Measurements from ENCODE around the gene ZBED3.
"Not testable (repeated sequence)": the region's sequence is repeated elsewhere in the genome, so short reads cannot be mapped to it uniquely, and the experiment has no call there.

ZBED3 gene, protein sequence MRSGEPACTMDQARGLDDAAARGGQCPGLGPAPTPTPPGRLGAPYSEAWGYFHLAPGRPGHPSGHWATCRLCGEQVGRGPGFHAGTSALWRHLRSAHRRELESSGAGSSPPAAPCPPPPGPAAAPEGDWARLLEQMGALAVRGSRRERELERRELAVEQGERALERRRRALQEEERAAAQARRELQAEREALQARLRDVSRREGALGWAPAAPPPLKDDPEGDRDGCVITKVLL

DNA sequence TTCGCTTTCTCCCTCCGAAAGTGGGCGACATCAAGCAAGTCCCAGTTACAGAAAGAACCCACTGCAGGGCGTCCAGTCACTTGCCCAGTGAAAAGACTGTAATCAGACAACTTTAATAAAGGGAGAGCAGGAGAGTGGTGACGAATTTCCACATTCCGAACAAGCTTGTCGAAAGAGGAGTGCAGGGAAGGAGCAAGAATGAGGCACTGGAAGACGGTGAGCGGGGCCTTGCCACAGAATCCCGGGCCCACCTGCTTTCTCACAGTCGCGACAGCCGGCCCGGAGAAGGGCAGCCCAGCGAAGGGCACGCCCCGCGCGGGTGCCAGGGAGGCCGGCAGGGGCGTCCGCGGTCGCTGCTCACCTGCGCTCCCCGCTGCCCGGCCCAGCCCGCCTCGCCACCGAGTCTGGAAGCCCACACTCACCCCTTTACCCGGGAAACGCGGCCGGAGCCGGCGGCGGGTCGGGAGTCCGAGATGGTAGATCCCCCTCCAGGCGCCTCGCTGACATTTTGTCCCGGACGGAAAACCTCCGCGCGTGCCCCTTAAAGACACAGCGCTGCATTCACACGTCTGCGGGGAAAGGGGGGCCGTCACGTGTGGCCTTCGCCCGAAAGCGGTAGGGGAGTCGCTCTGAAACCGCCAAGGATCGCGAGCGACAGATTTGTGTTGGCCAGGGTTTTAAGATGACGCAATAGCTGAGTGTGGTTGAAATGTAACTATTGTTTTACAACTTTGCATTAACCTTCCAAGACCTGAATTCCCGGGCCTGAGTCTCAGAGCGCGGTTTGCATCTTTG, at the start of gene ZBED3:
Gene ZBED3 (minus strand): TSS at position 597 of the 795 bp plus-strand sequence. CDS start 9,407 bp downstream, outside the sequence.
- peak; percentile 82 for DNase-seq

DNA sequence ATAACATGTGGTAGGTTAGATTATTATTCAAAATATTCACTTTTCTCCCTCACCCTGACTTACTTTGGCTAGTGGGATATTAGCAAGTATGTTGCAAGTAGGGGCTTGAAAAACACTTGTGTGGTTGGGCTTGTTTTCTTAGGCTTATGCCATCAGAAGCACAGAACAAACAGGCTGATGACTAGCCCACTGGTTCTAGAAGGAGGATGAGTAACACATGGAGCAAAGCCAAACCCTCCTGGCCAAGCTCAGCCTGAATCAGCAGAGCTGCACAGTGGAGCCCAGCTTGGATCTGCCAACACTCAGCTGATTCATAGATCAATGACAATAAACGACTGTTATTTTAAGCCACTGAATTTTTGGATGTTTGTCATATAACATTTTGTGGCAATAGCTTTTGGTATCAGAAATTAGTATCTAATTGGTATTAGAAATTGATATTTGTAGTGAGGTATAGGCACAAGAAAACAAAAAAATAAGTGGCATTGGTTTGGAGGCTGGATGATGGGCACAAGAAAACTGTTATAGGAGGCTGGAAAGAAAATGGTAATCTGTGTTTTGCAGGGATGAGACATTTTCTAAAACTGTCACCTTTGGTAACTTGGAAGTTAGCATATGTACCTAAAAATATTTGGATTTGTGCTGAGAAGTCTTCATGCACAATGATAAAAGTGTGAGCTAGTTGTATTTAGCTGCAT, 46.1 kb upstream of the ZBED3 start:
- peak; percentile 88 for DNase-seq

DNA sequence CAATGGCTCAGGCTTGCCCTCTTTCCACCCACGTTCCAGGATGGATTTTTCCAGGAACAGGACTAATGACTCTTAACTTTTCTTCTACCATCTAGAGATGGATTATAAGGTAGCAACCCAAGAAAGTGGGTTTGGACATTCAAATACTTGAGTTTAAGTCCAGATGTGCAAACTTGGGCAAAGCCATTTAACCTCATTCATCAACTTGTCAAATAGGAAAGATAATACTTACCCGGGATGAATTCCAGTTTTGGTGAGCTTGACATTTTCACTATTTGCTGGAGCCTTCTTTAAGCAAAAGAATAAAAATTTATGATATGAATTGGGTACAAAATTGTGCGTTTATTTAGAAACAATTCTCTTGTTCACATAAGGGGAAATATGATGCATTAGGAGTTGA, 44.3 kb upstream of the ZBED3 start:
- no peak for DNase-seq

DNA sequence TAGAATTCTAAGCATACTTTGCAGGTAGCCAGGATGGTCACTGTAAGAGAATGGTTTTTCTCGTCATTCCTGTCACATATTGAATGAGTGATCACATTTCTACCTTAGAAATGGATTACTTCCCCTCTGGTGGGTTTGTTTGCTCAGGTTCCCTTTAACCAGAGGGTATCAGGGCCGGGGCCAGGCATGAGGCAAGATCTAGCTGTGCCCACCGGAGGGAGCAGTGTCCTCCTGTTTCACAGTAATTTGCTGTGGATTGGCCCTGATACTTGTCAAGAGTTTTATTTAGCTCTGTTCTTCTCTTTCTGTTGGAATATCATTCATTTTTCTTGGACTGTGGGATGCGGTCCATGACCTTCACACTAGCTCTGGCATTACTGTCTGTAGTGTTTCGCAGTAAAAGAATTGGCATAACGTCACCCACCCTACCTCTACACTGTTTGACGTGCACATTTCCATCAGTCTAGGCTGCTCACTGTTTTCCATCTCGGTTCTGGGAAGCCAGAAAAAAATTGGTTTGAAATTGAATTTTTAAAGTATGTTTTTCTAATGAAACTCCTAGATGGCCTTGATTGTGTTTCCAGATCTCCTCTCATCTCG, 42.4 kb upstream of the ZBED3 start:
- peak; percentile 47 for DNase-seq

DNA sequence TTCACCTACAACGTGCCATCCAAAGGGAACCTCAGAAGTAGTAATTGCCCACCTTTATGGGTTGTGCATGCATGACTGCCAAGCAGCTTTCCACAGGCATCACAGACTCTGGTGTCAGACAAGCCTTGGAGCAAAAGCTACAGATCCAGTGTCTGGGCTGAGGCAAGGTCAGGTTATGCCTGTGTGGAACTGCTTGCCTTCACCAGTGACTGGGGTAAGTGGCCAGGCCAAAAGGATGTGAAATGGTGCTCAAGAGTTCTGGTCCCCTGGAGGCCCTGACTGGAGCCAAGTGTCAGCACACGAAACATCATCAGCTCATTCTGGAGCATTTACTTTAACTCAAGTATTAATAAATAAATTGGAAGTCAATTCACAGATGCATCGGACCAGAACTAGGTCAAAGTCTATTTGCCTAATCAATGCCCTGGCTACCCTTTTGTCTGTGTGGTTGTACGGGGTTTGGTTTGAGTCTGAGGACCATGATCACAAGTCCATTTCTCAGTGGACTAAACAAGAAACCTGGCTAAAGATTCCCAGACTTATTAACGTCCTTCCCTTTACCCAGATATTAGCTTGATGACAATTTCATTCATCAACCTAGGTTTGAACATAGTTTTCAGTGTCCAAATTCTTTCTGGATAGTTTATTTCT, 41.5 kb upstream of the ZBED3 start:
- DNase-seq, result no peak

DNA sequence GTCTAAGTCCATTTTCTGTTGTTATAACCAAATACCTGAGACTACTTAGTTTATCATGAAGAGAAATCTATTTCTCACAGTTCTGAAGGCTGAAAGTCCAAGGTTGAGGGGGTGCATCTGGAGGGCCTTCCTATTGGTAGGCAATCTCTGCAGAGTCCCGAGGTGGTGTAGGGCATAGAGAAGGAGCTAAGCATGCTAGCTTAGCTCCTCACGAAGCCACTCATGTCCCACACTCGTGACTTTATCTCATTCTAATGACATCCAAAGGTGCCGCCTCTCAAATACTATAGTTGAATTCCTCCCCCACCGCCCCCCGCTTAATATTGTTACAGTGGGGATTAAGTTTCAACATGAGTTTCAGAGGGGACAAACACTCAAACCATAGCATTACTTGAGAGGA, 36.0 kb upstream of the ZBED3 start:
- no peak for DNase-seq

DNA sequence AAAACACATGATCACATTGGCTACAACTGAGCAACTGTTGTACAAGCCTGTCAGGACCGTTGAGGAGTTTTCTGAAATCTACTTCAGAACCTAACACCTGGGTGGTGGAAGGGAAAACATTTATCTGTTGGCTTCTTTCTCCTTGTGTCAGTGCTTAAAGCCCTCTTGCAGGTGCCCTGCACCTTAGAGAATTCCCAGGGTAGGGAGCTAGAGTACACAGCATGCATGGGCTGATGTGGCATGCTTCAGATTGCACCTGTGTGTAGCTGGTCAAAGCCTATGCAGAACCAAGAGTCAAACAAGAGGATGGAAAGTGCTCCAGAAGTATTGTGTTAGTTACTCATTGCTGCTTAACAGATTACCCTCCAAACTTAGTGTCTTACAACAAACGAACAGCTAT, 33.6 kb upstream of the ZBED3 start:
- peak; percentile 16 for DNase-seq

DNA sequence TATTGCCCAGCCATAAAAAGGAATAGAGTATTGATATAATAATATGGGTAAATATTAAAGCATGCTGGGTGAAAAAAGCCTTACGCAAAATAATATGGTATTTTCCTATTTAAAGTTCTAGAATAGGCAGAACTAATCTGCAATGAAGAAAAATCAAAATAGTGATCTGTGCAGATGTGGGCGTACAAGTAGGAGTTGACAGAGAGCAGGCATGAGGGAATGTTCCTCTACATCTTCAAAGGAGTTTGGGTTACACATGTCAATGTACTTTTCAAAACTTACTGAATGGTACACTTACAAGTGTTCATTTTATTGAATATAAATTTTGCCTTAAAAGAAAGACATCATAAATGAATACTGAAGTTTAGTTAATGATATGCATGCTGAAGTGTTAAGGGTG, 33.0 kb upstream of the ZBED3 start:
- DNase-seq, result no peak

DNA sequence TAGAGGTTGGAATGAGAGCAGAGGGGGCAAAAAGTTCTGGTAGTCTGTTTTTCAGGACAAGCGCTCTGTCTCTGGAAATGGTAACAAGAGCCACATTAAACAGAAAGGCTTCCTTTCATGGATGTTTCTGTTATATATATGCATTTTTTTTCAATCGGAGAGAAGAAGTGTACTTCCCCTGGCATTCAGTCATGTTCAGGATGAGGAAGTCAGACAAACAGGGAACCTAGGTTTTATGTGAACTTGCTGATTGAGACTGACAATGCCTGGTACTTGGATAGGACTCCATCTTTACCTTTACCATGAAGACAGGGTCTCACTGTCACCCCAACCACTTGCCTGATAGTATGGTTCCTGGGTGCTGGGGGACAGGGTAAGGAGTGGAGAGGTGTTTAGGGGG, 30.1 kb upstream of the ZBED3 start:
- no peak for DNase-seq

DNA sequence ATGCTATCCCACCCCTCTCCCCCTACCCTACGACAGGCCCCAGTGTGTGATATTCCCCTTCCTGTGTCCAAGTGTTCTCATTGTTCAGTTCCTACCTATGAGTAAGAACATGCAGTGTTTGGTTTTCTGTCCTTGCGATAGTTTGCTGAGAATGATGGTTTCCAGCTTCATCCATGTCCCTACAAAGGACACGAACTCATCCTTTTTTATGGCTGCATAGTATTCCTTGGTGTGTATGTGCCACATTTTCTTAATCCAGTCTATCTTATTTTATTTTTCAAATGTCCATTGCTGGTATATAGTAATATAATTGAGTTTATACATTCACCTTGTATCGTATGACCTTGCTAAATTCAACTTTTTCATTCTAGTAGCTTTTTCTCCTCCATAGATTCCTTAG, 19.9 kb upstream of the ZBED3 start:
- not testable (repeated sequence) for DNase-seq

DNA sequence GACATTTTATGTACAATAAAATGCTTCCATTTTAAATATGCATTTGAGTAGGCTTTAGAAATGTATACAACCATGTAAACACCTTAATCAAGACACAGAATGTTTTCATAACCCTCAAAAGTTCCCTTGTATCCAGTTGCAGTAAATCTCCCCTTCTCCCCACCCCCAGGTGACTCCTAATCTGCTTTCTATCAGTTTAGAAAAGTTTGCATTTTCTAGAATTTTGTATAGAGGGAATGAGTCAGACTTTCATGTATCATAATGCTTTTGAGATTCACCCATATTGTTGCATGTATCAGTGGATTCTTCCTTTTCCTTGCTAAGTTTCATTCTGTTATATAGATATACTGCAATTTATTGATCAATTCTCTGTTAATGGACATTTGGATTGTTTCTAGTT, 17.7 kb upstream of the ZBED3 start:
- no peak for DNase-seq

DNA sequence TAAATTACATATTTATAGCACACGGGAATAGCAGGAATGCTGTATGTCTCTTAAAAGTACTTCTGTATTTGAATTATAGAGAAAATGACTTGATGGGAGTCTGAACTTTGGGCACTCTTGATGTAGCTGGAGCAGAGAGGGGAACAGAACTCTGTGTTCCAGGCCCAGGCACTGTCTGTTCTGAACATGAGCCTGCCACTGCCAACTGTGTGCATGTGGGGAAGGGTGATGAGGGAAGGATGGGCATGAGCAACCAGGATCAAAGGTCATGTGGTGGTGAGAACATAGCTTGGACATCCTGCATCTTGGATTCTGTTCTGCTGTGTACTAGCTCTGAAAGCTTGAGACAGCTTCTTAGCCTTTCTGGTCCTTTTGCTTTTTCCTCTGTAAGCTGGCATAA, 16.4 kb upstream of the ZBED3 start:
- DNase-seq, result no peak

DNA sequence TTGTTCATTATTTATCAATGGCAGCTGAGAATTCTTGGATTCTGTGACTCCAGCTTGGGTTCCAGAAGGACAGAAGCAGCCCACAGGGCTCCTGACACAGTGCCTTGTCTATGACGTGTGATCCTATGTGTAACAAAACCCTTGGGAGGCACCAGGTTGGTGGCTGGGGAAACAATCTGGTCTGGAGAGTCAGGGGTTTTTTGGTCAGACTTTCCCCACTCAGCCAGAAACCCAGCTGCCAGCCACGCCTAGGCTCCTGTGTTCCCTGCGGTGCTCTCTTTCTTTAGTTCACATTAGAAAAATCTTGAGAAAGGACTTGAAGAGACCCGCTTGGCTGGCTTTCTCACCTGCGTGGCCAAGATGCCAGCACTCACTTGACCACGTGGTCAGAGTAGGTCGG, 15.5 kb upstream of the ZBED3 start:
- DNase-seq, result no peak

DNA sequence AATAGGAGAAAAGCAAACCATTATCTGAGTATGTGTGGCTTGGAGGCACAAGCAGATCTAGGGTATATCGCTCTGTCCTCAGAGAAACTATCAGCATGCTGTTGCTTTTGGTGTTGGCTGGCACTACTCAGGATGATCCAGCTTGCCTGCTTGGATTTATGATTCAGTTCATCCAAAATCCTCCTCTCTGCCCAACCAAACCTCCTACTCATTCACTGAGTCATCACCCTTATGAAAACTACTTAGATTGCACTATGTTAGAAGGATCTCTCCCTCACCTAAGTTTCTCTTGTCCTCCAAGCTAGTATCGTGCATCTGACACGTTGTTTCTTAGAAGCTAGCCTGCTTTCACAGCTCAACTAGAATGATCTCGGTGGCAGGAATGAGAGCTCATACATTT, 14.2 kb upstream of the ZBED3 start:
- no peak for DNase-seq

DNA sequence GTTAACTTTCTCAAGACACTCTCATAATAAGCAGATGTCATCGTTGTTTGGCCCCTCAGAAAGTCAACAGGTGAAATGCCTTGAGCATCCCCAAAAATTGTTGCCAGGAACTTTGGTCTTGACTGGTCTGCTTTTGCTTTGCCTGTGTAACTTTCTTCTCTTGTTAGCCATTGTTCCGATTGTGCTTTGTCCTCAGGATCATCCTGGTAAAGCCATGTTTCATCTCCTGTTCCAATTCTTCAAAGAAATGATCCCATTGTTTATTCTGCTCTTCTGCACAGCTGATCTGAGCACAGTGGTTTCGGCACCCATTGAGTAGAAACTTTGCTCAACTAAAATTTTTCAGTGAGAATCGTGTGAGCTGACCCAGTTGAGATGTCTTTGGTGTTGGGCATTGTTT, 8.1 kb upstream of the ZBED3 start:
- no peak for DNase-seq

DNA sequence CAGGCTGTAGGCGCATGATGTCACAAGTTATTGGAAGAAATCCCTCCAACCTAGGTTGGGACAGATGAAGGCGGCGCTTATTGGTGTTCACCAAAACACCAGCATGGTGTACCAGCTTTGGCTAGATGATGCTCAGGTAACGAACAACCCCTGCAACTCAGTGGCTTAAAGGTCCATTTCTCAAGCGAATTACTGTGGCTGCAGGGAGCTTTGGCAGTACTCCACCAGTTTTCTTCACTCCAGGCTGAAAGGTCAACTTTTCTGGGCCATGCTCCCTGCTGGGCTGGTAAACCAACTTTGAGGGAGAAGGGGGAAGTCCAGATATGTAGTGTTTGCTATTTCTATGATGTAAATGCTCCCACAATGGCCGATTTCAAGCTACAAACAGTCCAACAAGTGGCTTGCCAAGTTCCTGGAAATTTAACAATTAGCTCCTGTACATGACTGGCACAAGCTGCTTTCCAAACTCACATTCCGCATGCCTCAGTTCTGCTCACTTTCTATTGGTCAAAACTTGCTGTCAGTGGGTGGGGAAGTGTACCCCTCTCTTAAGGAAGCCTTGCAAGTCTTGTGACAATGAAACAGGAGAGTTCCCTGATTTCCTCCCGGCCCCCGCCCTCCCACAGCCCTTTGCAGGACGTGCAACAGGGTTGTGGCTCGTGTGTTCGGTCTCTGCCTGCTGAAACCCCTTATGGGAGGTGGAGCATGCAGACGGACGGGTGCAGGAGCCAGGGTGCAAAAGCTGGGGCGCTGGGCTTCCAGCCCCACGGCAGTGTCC, 588 bp upstream of the ZBED3 start:
- no peak for DNase-seq

DNA sequence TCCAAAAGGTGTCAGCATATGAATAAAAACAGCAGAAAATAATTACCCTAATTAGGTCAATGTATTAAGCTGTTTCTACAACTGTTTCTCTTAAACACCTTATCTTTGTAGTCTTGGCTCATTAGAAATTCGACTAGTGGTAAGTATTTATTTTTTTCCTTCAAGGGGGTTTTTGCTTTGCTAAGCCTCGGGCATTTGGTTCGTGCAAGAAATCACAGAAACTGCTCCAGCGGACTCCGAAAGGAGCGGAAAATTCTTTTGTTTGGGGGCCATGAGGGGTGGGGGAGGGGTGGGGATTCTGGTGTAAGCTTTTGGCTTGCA, 757 bp downstream of the ZBED3 start:
- DNase-seq, result no peak

DNA sequence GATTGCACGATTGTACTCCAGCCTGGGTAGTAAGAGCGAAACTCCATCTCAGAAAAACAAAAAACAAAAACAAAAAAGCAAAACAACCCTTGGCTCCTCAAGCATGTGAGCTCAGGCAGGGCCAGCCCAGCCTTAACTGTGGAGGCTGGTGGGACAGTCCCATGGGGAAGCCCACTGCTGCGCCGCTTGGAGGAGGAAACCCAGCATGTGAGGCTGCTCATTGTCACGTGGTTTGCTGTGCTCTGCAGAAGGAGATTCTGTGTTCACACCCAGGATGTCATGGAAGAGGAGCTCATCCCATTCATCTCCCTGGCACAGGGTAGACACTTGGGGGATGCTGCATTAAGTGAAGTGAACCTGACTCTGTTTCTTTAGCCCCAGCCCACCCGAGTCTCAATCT, 4.0 kb downstream of the ZBED3 start:
- no peak for DNase-seq

DNA sequence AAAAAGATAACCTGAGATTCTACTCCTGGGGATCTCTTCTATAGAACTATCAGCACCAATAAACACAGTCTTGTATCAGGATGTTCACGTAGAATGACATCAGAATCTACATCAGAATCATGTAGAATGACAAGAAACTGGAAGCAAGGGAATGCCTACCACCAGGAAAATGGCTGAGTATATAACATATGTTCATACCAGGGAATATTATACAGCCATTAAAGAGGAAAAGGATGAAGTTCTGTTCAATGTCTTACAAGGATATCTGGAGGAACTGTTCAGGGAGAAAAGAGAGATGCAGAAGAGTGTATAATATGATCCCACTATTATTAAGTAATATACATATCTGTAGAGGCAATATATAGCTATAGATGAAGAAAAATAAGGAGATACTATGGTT, 4.8 kb downstream of the ZBED3 start:
- DNase-seq, result no peak

DNA sequence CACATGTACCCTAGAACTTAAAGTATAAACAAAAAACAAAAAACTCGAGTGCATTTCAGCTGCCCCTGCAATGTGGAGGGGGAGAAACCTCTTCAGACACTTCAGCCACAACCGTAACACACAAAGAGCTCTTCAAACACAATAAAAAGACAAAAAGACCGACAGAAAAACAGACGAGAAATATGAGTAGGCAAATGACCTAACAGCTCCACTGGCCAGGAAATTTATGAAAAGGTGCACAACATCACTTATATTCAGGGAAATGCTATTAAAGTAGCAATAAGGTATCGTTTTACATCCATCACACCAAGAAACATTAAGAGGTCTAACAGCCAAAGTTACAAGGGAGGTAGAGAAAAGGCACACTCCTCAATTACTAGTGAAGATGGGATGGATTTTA, 6.2 kb downstream of the ZBED3 start:
- peak; percentile 87 for DNase-seq

DNA sequence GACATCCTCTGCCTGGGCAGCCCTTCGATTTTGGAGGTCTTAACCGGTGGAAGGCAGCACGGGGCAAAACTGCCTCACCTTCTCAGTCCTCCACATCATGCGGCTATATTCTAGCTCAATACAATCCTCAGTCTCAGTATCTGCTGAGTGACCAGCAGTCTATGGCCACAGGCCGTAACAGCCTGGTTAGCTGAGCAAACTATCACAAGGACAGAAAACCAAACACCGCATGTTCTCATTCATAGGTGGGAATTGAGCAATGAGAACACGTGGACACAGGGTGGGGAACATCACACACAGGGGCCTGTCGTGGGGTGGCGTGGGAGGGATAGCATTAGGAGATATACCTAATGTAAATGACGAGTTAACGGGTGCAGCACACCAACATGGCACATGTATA, 6.6 kb downstream of the ZBED3 start:
- DNase-seq, result peak; percentile 75

DNA sequence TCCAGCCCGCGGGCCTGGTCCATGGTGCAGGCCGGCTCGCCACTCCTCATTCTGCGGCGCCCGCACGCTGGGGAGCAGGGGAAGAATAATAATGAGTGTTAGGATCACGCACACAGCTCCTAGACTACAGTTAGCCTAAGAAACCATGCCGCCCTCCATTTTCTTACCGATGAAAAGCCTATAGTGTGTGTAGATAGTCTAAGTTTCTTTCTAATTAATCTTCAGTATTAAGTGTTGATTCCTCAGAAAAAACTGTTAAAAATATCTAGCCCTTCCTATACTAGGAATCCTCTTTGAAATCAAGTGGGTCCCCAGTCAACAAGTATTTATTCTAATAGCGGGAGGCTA, 9.3 kb downstream of the ZBED3 start:
- DNase-seq, result no peak
